Stimulated activated CD8-positive, alpha-beta memory T cell treated with anti-CD3 and anti-CD28 coated beads, Interleukin-15, amount 100 ng/mL, for 24 hours (primary cell): ENCODE measurements around the gene PDLIM5.
"Not testable (repeated sequence)": the region's sequence is repeated elsewhere in the genome, so short reads cannot be mapped to it uniquely, and the experiment has no call there.

Experiments
- DNase-seq: peaks from one replicate; pipeline ENCODE4 v3.0.0-alpha.2; 2020; ENCODE audit warnings: low read depth

Gene PDLIM5

GRCh38 chr4:94598758-94599157 lies 147.0 kb downstream of the PDLIM5 start:
- DNase-seq: no peak

GRCh38 chr4:94603170-94603747 lies 151.5 kb downstream of the PDLIM5 start:
- no peak for DNase-seq

GRCh38 chr4:94605241-94605805 lies 153.6 kb downstream of the PDLIM5 start:
- no peak for DNase-seq

GRCh38 chr4:94610145-94610544 lies 158.4 kb downstream of the PDLIM5 start:
- DNase-seq: no peak

GRCh38 chr4:94613248-94613647 lies 161.5 kb downstream of the PDLIM5 start:
- DNase-seq: no peak

GRCh38 chr4:94615451-94615850 lies 163.7 kb downstream of the PDLIM5 start:
- no peak for DNase-seq

GRCh38 chr4:94621491-94622080 lies 169.8 kb downstream of the PDLIM5 start:
- no peak for DNase-seq

- no peak for DNase-seq
Observed at GRCh38 chr4:94623126-94623911, 171.6 kb downstream of the PDLIM5 start.

- no peak for DNase-seq
Observed at GRCh38 chr4:94626942-94627341, 175.2 kb downstream of the PDLIM5 start.

- DNase-seq: not testable (repeated sequence)
Observed at GRCh38 chr4:94629058-94629457, 177.3 kb downstream of the PDLIM5 start.

- no peak for DNase-seq
Observed at GRCh38 chr4:94629837-94630236, 178.1 kb downstream of the PDLIM5 start.

GRCh38 chr4:94634271-94634670 lies 182.5 kb downstream of the PDLIM5 start:
- DNase-seq: no peak

GRCh38 chr4:94635177-94635576 lies 183.4 kb downstream of the PDLIM5 start:
- DNase-seq: no peak

- no peak for DNase-seq
Observed at GRCh38 chr4:94636004-94636403, 184.3 kb downstream of the PDLIM5 start.

GRCh38 chr4:94639298-94639697 lies 187.6 kb downstream of the PDLIM5 start:
- no peak for DNase-seq

- no peak for DNase-seq
Observed at GRCh38 chr4:94640151-94640550, 188.4 kb downstream of the PDLIM5 start.

GRCh38 chr4:94641702-94642560 lies 190.2 kb downstream of the PDLIM5 start:
- DNase-seq: no peak

GRCh38 chr4:94642561-94642866 lies 190.8 kb downstream of the PDLIM5 start:
- no peak for DNase-seq

- no peak for DNase-seq
Observed at GRCh38 chr4:94648699-94649098, 197.0 kb downstream of the PDLIM5 start.

GRCh38 chr4:94649381-94650133 lies 197.8 kb downstream of the PDLIM5 start:
- no peak for DNase-seq

GRCh38 chr4:94650134-94650495 lies 198.4 kb downstream of the PDLIM5 start:
- no peak for DNase-seq

- DNase-seq: no peak
Observed at GRCh38 chr4:94650690-94651089, 198.9 kb downstream of the PDLIM5 start.
